CMK (cell line): ENCODE measurements around the gene IL9R.
"Not testable (repeated sequence)": the region's sequence is repeated elsewhere in the genome, so short reads cannot be mapped to it uniquely, and the experiment has no call there.

Experiments
- DNase-seq: peaks from one replicate; pipeline ENCODE4 v3.0.0-alpha.2; 2010; ENCODE audit warnings: low read depth

IL9R gene

DNA sequence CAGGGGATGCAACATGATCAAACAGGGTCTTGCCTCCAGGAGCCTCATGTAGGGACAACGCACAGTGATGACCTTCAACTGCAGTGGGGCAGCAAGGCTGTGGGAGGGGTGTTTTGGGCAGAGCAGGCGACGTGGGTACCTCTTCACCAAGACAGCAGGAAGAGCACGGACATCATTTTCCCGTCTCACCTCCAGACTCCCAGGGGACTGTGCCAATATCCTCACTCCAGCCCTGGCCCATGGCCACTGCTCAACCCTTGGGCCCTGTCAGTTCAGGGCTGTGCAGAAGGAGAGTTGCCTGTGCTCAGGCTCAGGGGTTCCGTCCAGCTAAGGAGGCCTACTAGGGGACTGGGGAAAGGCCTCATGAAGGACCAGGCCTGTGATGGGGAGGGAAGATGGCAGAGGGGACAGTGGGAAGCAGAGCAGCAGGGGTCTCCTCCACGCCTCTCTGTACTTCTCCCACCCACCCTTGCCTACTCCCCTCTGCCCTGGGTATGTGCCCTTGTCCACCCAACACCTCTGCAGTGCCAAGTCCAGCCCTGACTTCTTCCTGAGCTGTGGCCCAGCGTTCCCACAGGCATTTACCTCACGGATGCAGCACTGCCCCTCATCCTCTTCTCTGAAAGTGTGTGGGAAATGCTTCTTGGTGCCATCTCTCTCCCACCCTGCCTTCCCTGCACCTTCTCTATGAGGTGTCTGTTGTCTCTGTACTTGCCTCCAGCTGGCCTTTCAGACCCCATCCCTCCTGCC, 1.4 kb downstream of the IL9R start:
- no peak for DNase-seq

GRCh38 chrX:155999751-156000150, 2.3 kb downstream of the IL9R start:
- not testable (repeated sequence) for DNase-seq

DNA sequence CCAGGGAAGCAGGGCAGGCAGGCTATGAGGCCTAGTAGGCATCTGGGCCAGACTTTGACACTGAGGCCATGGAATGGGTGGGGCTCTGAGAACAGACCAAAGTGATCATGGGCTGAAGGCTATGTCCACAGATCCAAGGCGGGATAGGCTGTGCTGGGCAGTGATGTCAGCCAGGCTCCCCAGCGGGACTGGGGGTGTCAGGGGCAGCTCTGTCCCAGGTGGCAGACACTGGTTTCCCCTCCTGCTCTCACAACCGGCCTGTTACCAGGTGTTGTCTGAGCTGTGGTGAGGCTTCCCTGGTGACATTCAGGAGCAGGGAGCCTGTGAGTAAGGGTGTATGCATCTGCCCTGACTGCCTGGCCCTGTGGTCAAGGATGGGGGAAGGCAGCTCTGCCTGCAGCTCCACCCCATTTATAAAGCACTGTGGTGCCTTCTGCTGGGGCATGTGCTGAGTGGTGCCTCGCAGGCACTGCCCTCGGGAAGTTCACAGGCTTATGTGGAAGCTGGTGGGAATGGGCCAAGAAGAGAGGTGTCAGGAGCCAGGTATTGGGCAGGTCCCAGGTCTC, 2.9 kb downstream of the IL9R start:
- DNase-seq = no peak

DNA sequence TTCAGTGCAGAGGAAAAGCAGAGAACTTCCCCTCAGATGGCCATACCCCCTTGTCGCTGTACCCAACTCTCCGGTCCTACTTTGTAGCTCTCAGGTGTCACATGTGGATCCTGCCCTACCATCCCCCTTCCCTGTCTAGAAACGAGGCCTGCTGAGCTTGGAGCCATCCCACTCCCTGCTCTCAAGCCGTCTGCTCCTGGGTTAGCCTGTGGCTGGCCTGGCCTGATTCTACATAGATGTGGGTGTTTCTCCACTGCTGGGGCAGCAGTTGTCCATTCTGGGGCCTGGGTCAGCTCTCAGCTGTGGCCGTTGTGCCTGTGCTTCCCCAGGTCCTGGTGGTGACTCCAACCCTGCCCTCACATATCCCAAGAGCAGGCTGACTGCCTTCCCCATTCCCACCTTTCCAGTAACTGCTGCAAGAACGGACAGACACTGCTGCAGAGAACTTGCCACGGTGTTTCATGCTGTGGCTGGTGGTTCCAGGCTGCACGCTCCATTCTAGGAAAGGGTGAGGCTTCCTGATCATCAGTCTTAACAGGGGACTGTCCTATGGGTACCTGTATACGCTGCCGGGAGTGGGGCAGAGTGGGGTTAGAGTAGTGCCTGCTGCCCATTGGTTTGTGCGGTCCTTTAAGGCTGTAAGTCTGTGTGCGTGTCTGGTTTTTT, 3.6 kb downstream of the IL9R start:
- no peak for DNase-seq

GRCh38 chrX:156001667-156002021, 4.1 kb downstream of the IL9R start:
- peak; percentile 99 for DNase-seq

DNA sequence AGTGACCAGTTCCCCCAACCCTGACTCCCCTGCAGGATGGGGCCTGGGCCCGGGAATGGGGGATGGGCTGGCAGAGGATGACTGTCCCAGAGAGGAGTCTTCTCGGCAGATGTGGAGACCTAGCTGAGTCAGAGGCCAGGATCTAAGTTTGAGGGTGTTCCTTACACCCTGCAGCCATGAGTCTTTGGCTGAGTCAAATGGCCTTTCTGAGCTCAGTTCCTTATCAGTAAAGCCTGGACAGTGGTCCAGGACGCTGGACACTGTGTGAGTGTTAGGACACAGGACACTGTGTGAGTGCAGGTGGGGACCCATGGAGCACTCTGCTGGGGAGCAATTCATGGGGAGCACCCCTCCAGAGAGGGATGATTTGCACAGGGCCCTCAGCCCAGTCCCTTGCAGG, 5.0 kb downstream of the IL9R start:
- DNase-seq = no peak

DNA sequence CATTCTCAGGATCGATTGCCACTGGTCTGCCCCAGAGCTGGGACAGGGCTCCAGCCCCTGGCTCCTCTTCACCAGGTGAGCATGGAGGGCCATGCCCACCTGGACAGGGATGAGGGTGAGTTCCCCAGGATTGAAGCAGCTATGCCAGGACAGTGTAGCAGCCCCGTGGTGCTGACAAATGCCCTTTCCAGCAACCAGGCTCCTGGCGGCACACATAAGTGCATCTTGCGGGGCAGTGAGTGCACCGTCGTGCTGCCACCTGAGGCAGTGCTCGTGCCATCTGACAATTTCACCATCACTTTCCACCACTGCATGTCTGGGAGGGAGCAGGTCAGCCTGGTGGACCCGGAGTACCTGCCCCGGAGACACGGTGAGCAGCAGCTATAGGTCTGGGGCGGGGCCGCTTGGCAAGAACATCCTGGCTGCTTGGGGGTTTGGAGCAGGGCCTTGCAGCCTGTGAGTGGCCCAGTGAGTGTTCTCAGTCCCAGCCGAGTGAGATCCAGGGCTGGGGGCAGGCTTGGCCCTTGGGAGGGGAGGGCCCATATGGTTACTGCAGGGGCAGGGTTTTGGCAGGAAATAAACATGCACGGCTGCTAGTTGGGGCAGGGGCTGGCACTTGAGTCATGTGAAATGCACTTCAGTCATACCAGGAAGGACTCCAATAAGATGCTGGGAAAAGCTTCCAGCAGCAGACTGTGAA, 6.1 kb downstream of the IL9R start:
- no peak for DNase-seq

DNA sequence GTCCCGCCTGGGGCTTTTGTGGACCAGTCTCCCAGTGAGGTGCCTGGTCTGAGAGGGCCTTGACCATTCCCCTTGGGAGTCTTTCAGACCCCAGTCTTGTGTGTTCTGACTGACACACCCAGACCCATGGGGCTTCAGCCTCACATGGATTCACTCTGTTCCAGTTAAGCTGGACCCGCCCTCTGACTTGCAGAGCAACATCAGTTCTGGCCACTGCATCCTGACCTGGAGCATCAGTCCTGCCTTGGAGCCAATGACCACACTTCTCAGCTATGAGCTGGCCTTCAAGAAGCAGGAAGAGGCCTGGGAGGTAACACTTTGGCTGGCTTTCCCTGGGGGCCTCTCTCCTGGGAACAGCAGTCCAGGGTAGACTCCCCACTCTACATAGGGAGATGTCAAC, 6.8 kb downstream of the IL9R start:
- no peak for DNase-seq

GRCh38 chrX:156004740-156005139, 7.2 kb downstream of the IL9R start:
- DNase-seq = no peak

GRCh38 chrX:156005144-156005543, 7.6 kb downstream of the IL9R start:
- DNase-seq = no peak

- DNase-seq = not testable (repeated sequence)
Observed at GRCh38 chrX:156006468-156006867, 9.0 kb downstream of the IL9R start.

- not testable (repeated sequence) for DNase-seq
Observed at GRCh38 chrX:156008379-156008778, 10.9 kb downstream of the IL9R start.

DNA sequence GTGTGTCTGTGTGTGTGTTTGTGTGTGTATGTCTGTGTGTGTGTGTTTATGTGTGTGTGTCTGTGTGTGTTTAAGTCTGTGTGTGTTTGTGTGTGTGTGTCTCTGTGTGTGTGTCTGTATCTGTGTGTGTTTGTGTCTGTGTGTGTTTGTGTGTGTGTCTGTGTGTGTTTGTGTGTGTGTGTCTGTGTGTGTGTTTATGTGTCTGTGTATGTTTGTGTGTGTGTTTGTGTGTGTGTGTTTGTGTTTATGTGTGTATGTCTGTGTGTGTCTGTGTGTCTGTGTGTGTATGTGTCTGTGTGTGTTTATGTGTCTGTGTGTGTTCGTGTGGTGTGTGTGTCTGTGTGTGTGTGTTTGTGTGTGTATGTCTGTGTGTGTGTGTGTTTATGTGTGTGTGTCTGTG, 11.4 kb downstream of the IL9R start:
- no peak for DNase-seq

DNA sequence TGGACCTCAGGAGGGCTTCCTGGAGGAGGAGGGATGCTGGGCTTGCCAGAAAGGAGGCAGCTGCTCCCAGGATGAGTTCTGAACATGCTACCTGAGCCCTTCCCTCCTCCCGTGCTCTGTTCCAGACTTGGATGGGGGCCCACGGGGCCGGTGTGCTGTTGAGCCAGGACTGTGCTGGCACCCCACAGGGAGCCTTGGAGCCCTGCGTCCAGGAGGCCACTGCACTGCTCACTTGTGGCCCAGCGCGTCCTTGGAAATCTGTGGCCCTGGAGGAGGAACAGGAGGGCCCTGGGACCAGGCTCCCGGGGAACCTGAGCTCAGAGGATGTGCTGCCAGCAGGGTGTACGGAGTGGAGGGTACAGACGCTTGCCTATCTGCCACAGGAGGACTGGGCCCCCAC, 12.2 kb downstream of the IL9R start:
- not testable (repeated sequence) for DNase-seq

DNA sequence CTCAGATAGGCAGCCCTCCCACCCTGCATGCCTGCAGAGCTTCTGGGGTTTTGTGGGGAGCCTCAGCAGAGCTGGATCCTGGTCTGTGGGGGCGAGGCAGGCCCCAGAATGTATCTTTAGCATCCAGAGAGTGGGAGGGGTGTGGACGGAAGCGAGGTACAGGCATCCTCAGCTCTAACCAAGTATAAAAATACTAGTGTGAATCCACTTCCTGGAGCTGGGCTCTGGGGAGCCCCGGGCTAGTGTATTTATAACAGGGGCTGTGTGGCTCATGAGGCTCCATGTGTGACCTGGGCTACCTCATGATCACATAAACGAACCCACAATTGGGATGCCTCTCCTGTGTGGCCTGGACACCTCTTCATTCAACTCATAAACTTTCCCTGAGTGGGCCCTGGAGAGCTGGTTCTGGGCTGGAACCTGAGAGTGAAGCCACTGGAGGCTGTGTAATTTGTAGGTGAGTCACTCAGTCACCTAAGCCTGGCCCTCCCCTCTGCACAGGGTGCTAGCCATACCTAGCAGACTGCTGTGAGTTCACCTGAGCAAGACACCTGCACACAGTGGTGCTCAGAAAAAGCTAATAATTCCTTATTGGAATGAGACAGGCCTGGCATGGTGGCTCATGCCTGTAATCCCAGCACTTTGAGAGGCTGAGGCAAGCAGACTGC, 15.9 kb downstream of the IL9R start:
- not testable (repeated sequence) for DNase-seq

DNA sequence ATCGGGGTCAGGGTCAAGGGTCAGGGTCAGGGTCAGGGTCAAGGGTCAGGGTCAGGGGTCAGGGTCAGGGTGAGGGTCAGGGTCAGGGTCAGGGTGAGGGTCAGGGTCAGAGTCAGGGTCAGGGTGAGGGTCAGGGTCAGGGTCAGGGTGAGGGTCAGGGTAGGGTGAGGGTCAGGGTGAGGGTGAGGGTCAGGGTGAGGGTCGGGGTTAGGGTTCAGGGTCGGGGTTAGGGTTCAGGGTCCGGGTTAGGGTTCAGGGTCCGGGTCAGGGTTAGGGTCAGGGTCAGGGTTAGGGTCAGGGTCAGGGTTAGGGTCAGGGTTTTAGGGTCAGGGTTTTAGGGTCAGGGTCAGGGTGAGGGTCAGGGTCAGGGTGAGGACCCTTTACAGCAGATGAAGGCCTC, 22.4 kb downstream of the IL9R start:
- DNase-seq = not testable (repeated sequence)

- DNase-seq = not testable (repeated sequence)
Observed at GRCh38 chrX:156023002-156023401, 25.5 kb downstream of the IL9R start.

- not testable (repeated sequence) for DNase-seq
Observed at GRCh38 chrX:156024949-156025492, 27.5 kb downstream of the IL9R start.

DNA sequence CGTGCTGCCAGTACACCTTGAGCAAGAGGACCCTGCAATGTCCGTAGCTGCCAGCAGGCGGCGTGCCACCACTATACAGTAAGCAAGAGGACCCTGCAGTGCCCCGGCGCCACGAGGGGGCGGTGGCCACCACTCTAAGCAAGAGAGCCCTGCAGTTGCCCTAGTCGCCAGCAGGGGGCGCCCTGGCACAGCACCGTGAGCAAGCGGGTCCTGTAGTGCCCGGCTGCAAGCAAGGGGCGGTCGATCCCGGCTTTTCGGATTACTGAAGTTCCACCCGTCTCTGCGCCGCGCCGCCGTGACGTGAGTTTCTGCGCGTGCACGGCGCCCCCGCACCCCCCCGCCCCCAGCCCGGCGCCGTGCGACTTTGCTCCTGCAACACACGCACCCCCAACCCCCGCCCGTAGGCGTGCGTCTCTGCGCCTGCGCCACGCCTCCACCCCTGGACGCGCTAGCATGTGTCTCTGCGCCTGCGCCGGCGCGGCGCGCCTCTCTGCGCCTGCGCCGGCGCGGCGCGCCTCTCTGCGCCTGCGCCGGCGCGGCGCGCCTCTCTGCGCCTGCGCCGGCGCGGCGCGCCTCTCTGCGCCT, 31.2 kb downstream of the IL9R start:
- not testable (repeated sequence) for DNase-seq

DNA sequence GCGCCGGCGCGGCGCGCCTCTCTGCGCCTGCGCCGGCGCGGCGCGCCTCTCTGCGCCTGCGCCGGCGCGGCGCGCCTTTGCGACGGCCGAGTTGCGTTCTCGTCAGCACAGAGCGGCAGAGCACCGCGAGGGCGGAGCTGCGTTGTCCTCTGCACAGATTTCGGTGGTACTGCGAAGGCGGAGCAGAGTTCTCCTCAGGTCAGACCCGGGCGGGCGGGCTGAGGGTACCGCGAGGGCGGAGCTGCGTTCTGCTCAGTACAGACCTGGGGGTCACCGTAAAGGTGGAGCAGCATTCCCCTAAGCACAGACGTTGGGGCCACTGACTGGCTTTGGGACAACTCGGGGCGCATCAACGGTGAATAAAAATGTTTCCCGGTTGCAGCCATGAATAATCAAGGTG, 31.8 kb downstream of the IL9R start:
- not testable (repeated sequence) for DNase-seq

DNA sequence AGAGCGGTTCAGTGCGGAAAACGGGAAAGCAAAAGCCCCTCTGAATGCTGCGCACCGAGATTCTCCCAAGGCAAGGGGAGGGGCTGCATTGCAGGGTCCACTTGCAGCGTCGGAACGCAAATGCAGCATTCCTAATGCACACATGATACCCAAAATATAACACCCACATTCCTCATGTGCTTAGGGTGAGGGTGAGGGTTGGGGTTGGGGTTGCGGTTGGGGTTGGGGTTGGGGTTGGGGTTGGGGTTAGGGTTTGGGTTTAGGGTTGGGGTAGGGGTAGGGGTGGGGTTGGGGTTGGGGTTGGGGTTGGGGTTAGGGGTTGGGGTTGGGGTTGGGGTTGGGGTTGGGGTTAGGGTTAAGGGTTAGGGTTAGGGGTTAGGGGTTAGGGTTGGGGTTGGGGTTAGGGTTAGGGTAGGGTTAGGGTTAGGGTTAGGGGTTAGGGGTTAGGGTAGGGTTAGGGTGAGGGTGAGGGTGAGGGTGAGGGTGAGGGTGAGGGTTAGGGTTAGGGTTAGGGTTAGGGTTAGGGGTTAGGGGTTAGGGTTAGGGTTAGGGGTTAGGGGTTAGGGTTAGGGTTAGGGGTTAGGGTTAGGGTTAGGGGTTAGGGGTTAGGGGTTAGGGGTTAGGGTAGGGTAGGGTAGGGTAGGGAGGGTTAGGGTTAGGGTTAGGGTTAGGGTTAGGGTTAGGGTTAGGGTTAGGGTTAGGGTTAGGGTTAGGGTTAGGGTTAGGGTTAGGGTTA, 32.4 kb downstream of the IL9R start:
- not testable (repeated sequence) for DNase-seq
